Activated naive CD8-positive, alpha-beta T cell treated with anti-CD3 and anti-CD28 coated beads, Interleukin-2, amount 50 U/mL, for 24 hours (primary cell): ENCODE measurements around the gene ANAPC10.
A peak's percentile ranks its signal among the peaks of the same experiment; 100 is the strongest.
"Not testable (repeated sequence)": the region's sequence is repeated elsewhere in the genome, so short reads cannot be mapped to it uniquely, and the experiment has no call there.

Experiments used
- ATAC-seq: fragments of 150-1000 bp; cut with Tn5 transposase; one replicate; pipeline ENCODE4 v1.10.0; 2021
- DNase-seq: peaks from one replicate; pipeline ENCODE4 v3.0.0; 2021
- H3K27ac Mint-ChIP-seq: one replicate; pipeline ENCODE4 v1.8.0; 2021; ENCODE audit warnings: mild to moderate bottlenecking, mixed read lengths
- H3K27me3 Mint-ChIP-seq: one replicate; pipeline ENCODE4 v1.8.0; 2021; ENCODE audit warnings: mixed read lengths
- H3K36me3 Mint-ChIP-seq: one replicate; pipeline ENCODE4 v1.8.0; 2021; ENCODE audit warnings: low read depth, mixed read lengths
- H3K4me1 Mint-ChIP-seq: one replicate; pipeline ENCODE4 v1.8.0; 2021; ENCODE audit warnings: mixed read lengths
- H3K4me3 Mint-ChIP-seq: one replicate; pipeline ENCODE4 v1.8.0; 2021; ENCODE audit warnings: mild to moderate bottlenecking, moderate library complexity, mixed read lengths
- H3K9me3 Mint-ChIP-seq: one replicate; pipeline ENCODE4 v1.8.0; 2021; ENCODE audit warnings: mixed read lengths

The ANAPC10 gene

GRCh38 chr4:145097821-145098674 lies at the start of gene ANAPC10, which contains the start of gene ABCE1:
Gene ANAPC10 (minus strand): TSS chr4:145098196. CDS start chr4:145096099, 2,097 bp downstream.
Gene ABCE1 (plus strand): TSS chr4:145098311. CDS start chr4:145104413, 6,102 bp downstream.
- H3K36me3 Mint-ChIP-seq = peaks cover 52% of the 10 kb centered on the region
- peak; percentile 94 for ATAC-seq
- H3K9me3 Mint-ChIP-seq = no peaks in the 10 kb centered on the region
- peaks cover 3% of the 10 kb centered on the region for H3K27me3 Mint-ChIP-seq
- DNase-seq = peak; percentile 97
- H3K27ac Mint-ChIP-seq = peak within 1 kb of the TSS; percentile 98
- peaks cover 39% of the 10 kb centered on the region for H3K4me1 Mint-ChIP-seq
- no peak within 1 kb of the TSS for H3K4me3 Mint-ChIP-seq

GRCh38 chr4:145136219-145136618 lies 38.2 kb upstream of the ANAPC10 start:
- not testable (repeated sequence) for H3K9me3 Mint-ChIP-seq, H3K27ac Mint-ChIP-seq, H3K27me3 Mint-ChIP-seq, DNase-seq, H3K4me3 Mint-ChIP-seq, ATAC-seq
- peaks cover 63% of the 10 kb centered on the region for H3K36me3 Mint-ChIP-seq
- peaks cover 39% of the 10 kb centered on the region for H3K4me1 Mint-ChIP-seq

- peaks cover 50% of the 10 kb centered on the region for H3K4me1 Mint-ChIP-seq
- ATAC-seq (peak; percentile 64), DNase-seq (no peak)
- H3K4me3 Mint-ChIP-seq = peak overlapping the region; percentile 44
- H3K9me3 Mint-ChIP-seq = no peaks in the 10 kb centered on the region
- peak overlapping the region; percentile 91 for H3K27ac Mint-ChIP-seq
- no peaks in the 10 kb centered on the region for H3K27me3 Mint-ChIP-seq
- peaks cover 60% of the 10 kb centered on the region for H3K36me3 Mint-ChIP-seq
Observed at GRCh38 chr4:145132511-145133098, 34.6 kb upstream of the ANAPC10 start.

- Mint-ChIP-seq H3K4me1 (peaks cover 48% of the 10 kb centered on the region), H3K4me3 (no peak overlapping the region), H3K36me3 (peaks cover 58% of the 10 kb centered on the region), H3K27me3 (no peaks in the 10 kb centered on the region), H3K27ac (no peak overlapping the region), H3K9me3 (no peaks in the 10 kb centered on the region)
- DNase-seq (no peak), ATAC-seq (no peak)
Observed at GRCh38 chr4:145131848-145132247, 33.9 kb upstream of the ANAPC10 start.

- no peak for DNase-seq
- Mint-ChIP-seq H3K27ac (peak overlapping the region; percentile 68), H3K27me3 (no peaks in the 10 kb centered on the region), H3K4me1 (peaks cover 51% of the 10 kb centered on the region), H3K4me3 (no peak overlapping the region), H3K9me3 (no peaks in the 10 kb centered on the region), H3K36me3 (peaks cover 63% of the 10 kb centered on the region)
- peak; percentile 24 for ATAC-seq
Observed at GRCh38 chr4:145130788-145131399, 32.9 kb upstream of the ANAPC10 start.

- Mint-ChIP-seq H3K4me1 (peaks cover 50% of the 10 kb centered on the region), H3K36me3 (peaks cover 65% of the 10 kb centered on the region), H3K4me3 (no peak overlapping the region), H3K9me3 (no peaks in the 10 kb centered on the region), H3K27me3 (no peaks in the 10 kb centered on the region), H3K27ac (peak overlapping the region; percentile 68)
- ATAC-seq (no peak), DNase-seq (no peak)
Observed at GRCh38 chr4:145130130-145130529, 32.1 kb upstream of the ANAPC10 start.

- H3K36me3 Mint-ChIP-seq = peaks cover 63% of the 10 kb centered on the region
- no peak overlapping the region for H3K4me3 Mint-ChIP-seq
- DNase-seq (no peak), ATAC-seq (no peak)
- no peaks in the 10 kb centered on the region for H3K9me3 Mint-ChIP-seq
- no peaks in the 10 kb centered on the region for H3K27me3 Mint-ChIP-seq
- H3K27ac Mint-ChIP-seq = peak overlapping the region; percentile 46
- H3K4me1 Mint-ChIP-seq = peaks cover 23% of the 10 kb centered on the region
Observed at GRCh38 chr4:145125396-145125795, 27.4 kb upstream of the ANAPC10 start.

GRCh38 chr4:145108128-145108527 lies 10.1 kb upstream of the ANAPC10 start:
- DNase-seq (no peak), ATAC-seq (no peak)
- Mint-ChIP-seq H3K4me1 (peaks cover 17% of the 10 kb centered on the region), H3K36me3 (peaks cover 63% of the 10 kb centered on the region), H3K27ac (no peak overlapping the region), H3K9me3 (no peaks in the 10 kb centered on the region), H3K4me3 (no peak overlapping the region), H3K27me3 (no peaks in the 10 kb centered on the region)

- no peaks in the 10 kb centered on the region for H3K9me3 Mint-ChIP-seq
- no peak overlapping the region for H3K4me3 Mint-ChIP-seq
- peak overlapping the region; percentile 6 for H3K27ac Mint-ChIP-seq
- peaks cover 53% of the 10 kb centered on the region for H3K36me3 Mint-ChIP-seq
- DNase-seq (no peak), ATAC-seq (no peak)
- peaks cover 17% of the 10 kb centered on the region for H3K4me1 Mint-ChIP-seq
- no peaks in the 10 kb centered on the region for H3K27me3 Mint-ChIP-seq
Observed at GRCh38 chr4:145107126-145107525, 9.1 kb upstream of the ANAPC10 start.

- Mint-ChIP-seq H3K4me3 (no peak overlapping the region), H3K36me3 (peaks cover 47% of the 10 kb centered on the region), H3K27ac (peak overlapping the region; percentile 23)
Observed at GRCh38 chr4:145103496-145103895, 5.5 kb upstream of the ANAPC10 start.

GRCh38 chr4:145102619-145103018 lies 4.6 kb upstream of the ANAPC10 start:
- Mint-ChIP-seq H3K4me3 (no peak overlapping the region), H3K9me3 (no peaks in the 10 kb centered on the region), H3K27ac (no peak overlapping the region), H3K36me3 (peaks cover 48% of the 10 kb centered on the region), H3K4me1 (peaks cover 36% of the 10 kb centered on the region), H3K27me3 (peaks cover 3% of the 10 kb centered on the region)
- ATAC-seq = no peak
- no peak for DNase-seq

More at GRCh38 chr4:145103496-145103895, 5.5 kb upstream of the ANAPC10 start:
- no peaks in the 10 kb centered on the region for H3K9me3 Mint-ChIP-seq
- no peak for ATAC-seq
- no peaks in the 10 kb centered on the region for H3K27me3 Mint-ChIP-seq
- no peak for DNase-seq
- peaks cover 32% of the 10 kb centered on the region for H3K4me1 Mint-ChIP-seq

GRCh38 chr4:145101091-145101490 lies 3.1 kb upstream of the ANAPC10 start:
- DNase-seq = no peak
- no peak for ATAC-seq
- Mint-ChIP-seq H3K27ac (no peak overlapping the region), H3K36me3 (peaks cover 41% of the 10 kb centered on the region), H3K4me1 (peaks cover 42% of the 10 kb centered on the region), H3K27me3 (peaks cover 3% of the 10 kb centered on the region), H3K4me3 (no peak overlapping the region), H3K9me3 (no peaks in the 10 kb centered on the region)

GRCh38 chr4:145099653-145100052 lies 1.7 kb upstream of the ANAPC10 start:
- Mint-ChIP-seq H3K9me3 (no peaks in the 10 kb centered on the region), H3K4me1 (peaks cover 47% of the 10 kb centered on the region), H3K27me3 (peaks cover 3% of the 10 kb centered on the region), H3K4me3 (no peak overlapping the region), H3K36me3 (peaks cover 41% of the 10 kb centered on the region), H3K27ac (peak overlapping the region; percentile 98)
- DNase-seq (no peak), ATAC-seq (no peak)

- Mint-ChIP-seq H3K9me3 (no peaks in the 10 kb centered on the region), H3K4me3 (no peak overlapping the region), H3K27ac (peak overlapping the region; percentile 98), H3K4me1 (peaks cover 41% of the 10 kb centered on the region), H3K36me3 (peaks cover 46% of the 10 kb centered on the region), H3K27me3 (peaks cover 3% of the 10 kb centered on the region)
- ATAC-seq = peak; percentile 37
- peak; percentile 47 for DNase-seq
Observed at GRCh38 chr4:145098675-145099037, 660 bp upstream of the ANAPC10 start.
